Activated CD4-positive, alpha-beta T cell treated with anti-CD3 and anti-CD28 coated beads for 36 hours (primary cell): ENCODE measurements around the gene EEA1. TPM values are rescaled to one million over a fixed set of nuclear protein-coding genes. Genes with fewer than 3 reads are reported as not detected.

Experiments used
- ATAC-seq: fragments of 200-7000 bp; cut with Tn5 transposase; one replicate; pipeline ENCODE4 v1.10.0; 2021; ENCODE audit warnings: mild to moderate bottlenecking, moderate library complexity
- CTCF ChIA-PET: fragments of 350-600 bp; sonication (Branson Sonifier 250); formaldehyde crosslinking; loops from one replicate; lab custom pipeline; 2021; ENCODE audit warnings: antibody characterized with exemption; lab: Charles Lee
- POLR2A ChIA-PET: fragments of 350-600 bp; sonication (Branson Sonifier 250); formaldehyde crosslinking; loops from one replicate; lab custom pipeline; 2021; ENCODE audit warnings: antibody characterized with exemption, inconsistent platforms; lab: Charles Lee
- DNase-seq: peaks from one replicate; pipeline ENCODE4 v3.0.0-alpha.2; 2020
- H3K27ac Mint-ChIP-seq: one replicate; pipeline ENCODE4 v1.8.0; 2021; ENCODE audit warnings: mixed read lengths
- H3K27me3 Mint-ChIP-seq: one replicate; pipeline ENCODE4 v1.8.0; 2021; ENCODE audit warnings: mixed read lengths
- H3K36me3 Mint-ChIP-seq: one replicate; pipeline ENCODE4 v1.8.0; 2021; ENCODE audit warnings: low read depth, mixed read lengths
- H3K4me1 Mint-ChIP-seq: one replicate; pipeline ENCODE4 v1.8.0; 2021; ENCODE audit warnings: mixed read lengths
- H3K4me3 Mint-ChIP-seq: one replicate; pipeline ENCODE4 v1.8.0; 2021; ENCODE audit warnings: mild to moderate bottlenecking, moderate library complexity, mixed read lengths
- H3K9me3 Mint-ChIP-seq: one replicate; pipeline ENCODE4 v1.8.0; 2021; ENCODE audit warnings: low read depth, mixed read lengths
- intact Hi-C, 2 experiments: fragments of 100-400 bp; cut with DNase I in 1 of 2; cut with micrococcal nuclease in 1 of 2; formaldehyde crosslinking; loops; one replicate each; pipeline versions ENCODE4 v1.14.2 to v1.15.1; 2022 to 2024; cut with DNase I, micrococcal nuclease
- total RNA-seq, 2 experiments: library from RNA; stranded (reverse); gene quantifications; one replicate each; pipeline ENCODE4 v1.2.3, GENCODE V29; 2021

Gene EEA1
- total RNA-seq, 2 experiments from 2014 or later: 20.2 to 33.2 TPM

DNA sequence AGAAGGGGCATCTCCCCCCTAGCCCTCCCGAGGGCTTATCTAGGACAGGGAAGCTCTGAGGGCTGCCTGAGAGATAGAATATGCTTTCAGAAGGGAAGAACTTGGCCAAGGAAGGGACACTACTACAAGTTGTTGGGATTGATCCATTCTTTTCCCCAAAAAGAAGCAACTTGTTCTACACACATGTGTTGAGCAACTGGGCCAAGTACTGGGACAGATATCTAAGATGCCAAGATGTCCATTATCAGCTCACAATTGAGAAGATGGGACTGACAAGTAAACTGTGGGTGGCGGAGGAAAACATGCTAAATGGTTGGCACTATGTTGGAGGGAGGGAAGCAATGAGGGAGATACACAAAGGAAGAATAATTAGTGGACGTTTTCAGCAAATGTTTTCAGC is 195.4 kb downstream of the EEA1 start:
- no peaks in the 10 kb centered on the region for H3K36me3 Mint-ChIP-seq
- peaks cover 8% of the 10 kb centered on the region for H3K27me3 Mint-ChIP-seq
- no peak for ATAC-seq
- intact Hi-C loops: no loop called here
- no peak overlapping the region for H3K27ac Mint-ChIP-seq
- H3K4me3 Mint-ChIP-seq: no peak overlapping the region
- CTCF ChIA-PET: no interaction called here
- no peak for DNase-seq
- peaks cover 6% of the 10 kb centered on the region for H3K4me1 Mint-ChIP-seq
- POLR2A ChIA-PET: no interaction called here
- H3K9me3 Mint-ChIP-seq: no peaks in the 10 kb centered on the region

- DNase-seq: no peak
- Mint-ChIP-seq H3K27ac (no peak overlapping the region), H3K9me3 (no peaks in the 10 kb centered on the region), H3K4me1 (peaks cover 6% of the 10 kb centered on the region), H3K27me3 (peaks cover 8% of the 10 kb centered on the region), H3K36me3 (no peaks in the 10 kb centered on the region), H3K4me3 (no peak overlapping the region)
- no peak for ATAC-seq
- ChIA-PET POLR2A (no interaction called here), CTCF (no interaction called here)
- intact Hi-C loops: no loop called here
These were observed 195.9 kb downstream of the EEA1 start for GRCh38 chr12:92733181-92733580.

DNA sequence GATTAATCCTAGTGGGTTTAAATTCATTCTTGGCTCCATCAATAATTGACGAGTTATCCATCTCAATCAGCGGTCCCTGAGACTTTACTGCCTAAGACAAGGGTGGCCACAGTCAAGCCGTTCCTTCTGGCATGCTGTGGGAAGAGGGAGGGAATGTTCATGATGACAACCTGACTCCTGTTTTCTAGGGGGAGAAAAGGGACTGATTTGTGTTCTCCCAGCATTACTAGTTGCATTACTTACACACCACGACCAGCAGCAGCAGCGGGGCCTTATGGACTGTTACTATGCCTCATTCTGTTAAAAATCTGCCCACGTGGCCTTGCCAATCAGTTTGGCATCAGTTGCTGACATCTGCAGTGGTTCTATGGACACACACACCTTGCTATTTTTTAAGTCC is 196.4 kb downstream of the EEA1 start:
- Mint-ChIP-seq H3K4me3 (no peak overlapping the region), H3K4me1 (peaks cover 6% of the 10 kb centered on the region), H3K36me3 (no peaks in the 10 kb centered on the region), H3K27me3 (peaks cover 8% of the 10 kb centered on the region), H3K27ac (no peak overlapping the region), H3K9me3 (no peaks in the 10 kb centered on the region)
- ATAC-seq (no peak), DNase-seq (no peak)
- intact Hi-C loops: no loop called here
- ChIA-PET CTCF (no interaction called here), POLR2A (no interaction called here)

GRCh38 chr12:92732216-92732615 is 196.9 kb downstream of the EEA1 start:
- Mint-ChIP-seq H3K27me3 (peaks cover 8% of the 10 kb centered on the region), H3K4me1 (peaks cover 6% of the 10 kb centered on the region), H3K4me3 (no peak overlapping the region), H3K9me3 (no peaks in the 10 kb centered on the region), H3K36me3 (no peaks in the 10 kb centered on the region), H3K27ac (no peak overlapping the region)
- POLR2A ChIA-PET: no interaction called here
- DNase-seq: no peak
- CTCF ChIA-PET: no interaction called here
- no peak for ATAC-seq
- intact Hi-C loops: no loop called here

DNA sequence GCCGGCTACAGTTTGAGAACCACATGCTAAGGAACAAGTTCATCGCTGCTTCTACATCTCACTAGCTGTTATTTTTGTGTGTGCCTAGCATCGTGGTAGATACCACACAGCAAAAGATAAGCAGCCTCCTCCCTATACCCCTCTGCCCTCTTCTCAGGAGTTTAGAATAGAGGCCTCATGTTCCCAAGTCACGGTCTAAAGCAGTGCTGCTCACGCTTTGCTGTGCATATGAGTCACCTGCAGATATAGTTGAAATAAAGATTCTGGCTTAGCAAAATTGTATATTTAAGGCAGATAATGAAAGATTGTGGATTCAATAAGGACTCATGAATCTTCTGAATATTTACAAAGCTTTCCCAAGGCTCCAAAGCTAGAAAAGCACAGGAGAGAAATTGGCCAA is 198.3 kb downstream of the EEA1 start:
- no peaks in the 10 kb centered on the region for H3K4me1 Mint-ChIP-seq
- ChIA-PET POLR2A (no interaction called here), CTCF (interaction anchor here (0.6 to 1.6 kb wide), 2 partner anchors 21 to 1251 kb away, joined by 3 read pairs; no protein-coding TSS in a partner anchor)
- peaks cover 8% of the 10 kb centered on the region for H3K27me3 Mint-ChIP-seq
- H3K36me3 Mint-ChIP-seq: no peaks in the 10 kb centered on the region
- H3K9me3 Mint-ChIP-seq: no peaks in the 10 kb centered on the region
- DNase-seq (no peak), ATAC-seq (no peak)
- H3K27ac Mint-ChIP-seq: no peak overlapping the region
- intact Hi-C loops: no loop called here
- H3K4me3 Mint-ChIP-seq: no peak overlapping the region

GRCh38 chr12:92729773-92730305 is 199.3 kb downstream of the EEA1 start:
- DNase-seq (no peak), ATAC-seq (no peak)
- peaks cover 5% of the 10 kb centered on the region for H3K9me3 Mint-ChIP-seq
- no peak overlapping the region for H3K27ac Mint-ChIP-seq
- no peak overlapping the region for H3K4me3 Mint-ChIP-seq
- no peaks in the 10 kb centered on the region for H3K4me1 Mint-ChIP-seq
- peaks cover 12% of the 10 kb centered on the region for H3K27me3 Mint-ChIP-seq
- ChIA-PET CTCF (interaction anchor here (0.6 to 1.6 kb wide), 3 partner anchors 13 to 74 kb away, joined by 3 to 4 read pairs (median 3); no protein-coding TSS in a partner anchor), POLR2A (no interaction called here)
- no peaks in the 10 kb centered on the region for H3K36me3 Mint-ChIP-seq
- intact Hi-C loops: no loop called here

DNA sequence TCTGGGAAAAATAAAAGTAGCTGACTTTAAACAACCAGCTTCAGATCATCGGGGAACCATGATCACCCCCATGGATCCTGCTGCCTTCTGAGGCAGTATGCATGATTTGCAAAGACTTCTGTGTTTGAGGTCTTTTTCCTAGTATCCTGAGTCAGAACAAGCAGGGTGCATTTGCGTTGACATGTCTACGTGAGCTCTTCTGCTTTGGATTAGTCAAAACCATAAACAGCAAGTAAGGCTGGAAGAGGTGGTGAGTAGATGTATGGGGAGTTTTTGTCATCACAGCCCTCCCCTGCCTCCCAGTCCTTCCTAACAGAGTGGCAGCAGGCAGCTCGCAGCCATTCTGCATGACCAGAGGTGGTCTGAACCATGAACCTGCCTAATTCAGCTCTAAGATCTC is 202.2 kb downstream of the EEA1 start:
- DNase-seq (no peak), ATAC-seq (peak; percentile 53)
- Mint-ChIP-seq H3K27me3 (peaks cover 6% of the 10 kb centered on the region), H3K36me3 (no peaks in the 10 kb centered on the region), H3K4me3 (no peak overlapping the region), H3K9me3 (peaks cover 10% of the 10 kb centered on the region), H3K27ac (no peak overlapping the region), H3K4me1 (no peaks in the 10 kb centered on the region)
- CTCF ChIA-PET: interaction anchor here (0.6 to 0.8 kb wide), 2 partner anchors 9 to 528 kb away, joined by 3 read pairs; no protein-coding TSS in a partner anchor
- POLR2A ChIA-PET: interaction anchor here (0.6 kb wide), 1 partner anchor 1399 kb away, joined by 11 read pairs; no protein-coding TSS in a partner anchor
- intact Hi-C loops: no loop called here

GRCh38 chr12:92722897-92723296 is 206.2 kb downstream of the EEA1 start:
- ChIA-PET POLR2A (interaction anchor here (0.6 kb wide), 1 partner anchor 50 kb away, joined by 3 read pairs; no protein-coding TSS in a partner anchor), CTCF (no interaction called here)
- intact Hi-C loops: loop anchor here in 1 of 2 experiments (2.0 kb wide), 1 partner anchor 20 kb away; the partner anchor contains the start of gene PLEKHG7
- Mint-ChIP-seq H3K27ac (no peak overlapping the region), H3K27me3 (peaks cover 6% of the 10 kb centered on the region), H3K36me3 (no peaks in the 10 kb centered on the region), H3K4me3 (no peak overlapping the region), H3K9me3 (peaks cover 10% of the 10 kb centered on the region), H3K4me1 (no peaks in the 10 kb centered on the region)
- DNase-seq: no peak
- no peak for ATAC-seq

DNA sequence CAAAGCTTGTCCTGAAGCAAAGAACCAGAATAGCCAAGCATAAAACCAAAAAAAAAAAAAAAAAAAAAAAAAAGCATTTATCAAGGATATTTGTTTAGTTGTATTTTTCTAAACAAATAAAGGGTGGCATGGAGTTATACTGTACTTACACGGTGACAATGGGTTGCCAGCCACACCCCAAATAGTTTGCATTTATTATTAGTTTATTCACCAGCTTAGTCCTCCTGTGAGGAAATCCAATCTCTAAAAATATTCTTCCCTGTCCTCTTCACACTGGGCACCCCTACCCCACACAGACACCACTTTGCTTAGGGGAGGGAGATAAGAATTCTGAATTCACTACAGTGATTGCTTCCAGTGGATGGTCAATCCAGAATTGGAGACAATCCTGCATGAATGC is 207.4 kb downstream of the EEA1 start:
- Mint-ChIP-seq H3K27ac (no peak overlapping the region), H3K4me1 (no peaks in the 10 kb centered on the region), H3K36me3 (no peaks in the 10 kb centered on the region), H3K27me3 (peaks cover 6% of the 10 kb centered on the region), H3K9me3 (peaks cover 10% of the 10 kb centered on the region), H3K4me3 (no peak overlapping the region)
- DNase-seq: no peak
- no peak for ATAC-seq
- intact Hi-C loops: loop anchor here in 1 of 2 experiments (2.0 kb wide), 1 partner anchor 19 kb away; the partner anchor contains the start of gene PLEKHG7
- ChIA-PET POLR2A (no interaction called here), CTCF (interaction anchor here (0.6 kb wide), 1 partner anchor 8 kb away, joined by 3 read pairs; no protein-coding TSS in a partner anchor)

GRCh38 chr12:92721130-92721529 is 208.0 kb downstream of the EEA1 start:
- DNase-seq (no peak), ATAC-seq (no peak)
- intact Hi-C loops: no loop called here
- no peaks in the 10 kb centered on the region for H3K4me1 Mint-ChIP-seq
- H3K9me3 Mint-ChIP-seq: peaks cover 10% of the 10 kb centered on the region
- no peak overlapping the region for H3K4me3 Mint-ChIP-seq
- ChIA-PET POLR2A (no interaction called here), CTCF (no interaction called here)
- no peak overlapping the region for H3K27ac Mint-ChIP-seq
- H3K27me3 Mint-ChIP-seq: peaks cover 6% of the 10 kb centered on the region
- no peaks in the 10 kb centered on the region for H3K36me3 Mint-ChIP-seq
